GM12801 (cell line): ENCODE results near the gene RAB24.

ENCODE experiments used
- TF ChIP-seq, protein P1 (sequence below): IDR thresholded peaks from one replicate; pipeline ENCODE4 v1.5.1; 2011; ENCODE audit warnings: control low read depth; ENCODE audit not compliant: insufficient read length; ENCODE audit errors: extremely low read depth

The RAB24 gene

DNA sequence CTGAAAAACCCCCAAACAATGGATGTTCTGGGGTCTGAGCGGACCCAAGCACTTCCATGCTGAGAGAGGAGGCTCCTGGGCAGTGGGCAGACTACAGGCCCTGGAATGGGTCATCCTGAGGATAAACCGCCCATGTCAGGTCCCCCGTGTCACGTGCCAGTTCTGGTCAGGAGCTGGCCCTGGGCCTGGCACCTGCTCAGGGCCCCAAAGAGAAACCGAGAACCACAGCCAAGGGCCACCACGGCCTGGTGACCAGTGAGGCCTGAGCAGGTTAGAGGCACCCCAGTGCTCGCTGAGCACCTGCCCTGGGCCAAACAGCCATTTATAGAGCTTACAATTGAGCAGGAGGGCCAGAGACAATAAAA is 32.2 kb upstream of the RAB24 start:
- TF ChIP-seq, protein P1, sequence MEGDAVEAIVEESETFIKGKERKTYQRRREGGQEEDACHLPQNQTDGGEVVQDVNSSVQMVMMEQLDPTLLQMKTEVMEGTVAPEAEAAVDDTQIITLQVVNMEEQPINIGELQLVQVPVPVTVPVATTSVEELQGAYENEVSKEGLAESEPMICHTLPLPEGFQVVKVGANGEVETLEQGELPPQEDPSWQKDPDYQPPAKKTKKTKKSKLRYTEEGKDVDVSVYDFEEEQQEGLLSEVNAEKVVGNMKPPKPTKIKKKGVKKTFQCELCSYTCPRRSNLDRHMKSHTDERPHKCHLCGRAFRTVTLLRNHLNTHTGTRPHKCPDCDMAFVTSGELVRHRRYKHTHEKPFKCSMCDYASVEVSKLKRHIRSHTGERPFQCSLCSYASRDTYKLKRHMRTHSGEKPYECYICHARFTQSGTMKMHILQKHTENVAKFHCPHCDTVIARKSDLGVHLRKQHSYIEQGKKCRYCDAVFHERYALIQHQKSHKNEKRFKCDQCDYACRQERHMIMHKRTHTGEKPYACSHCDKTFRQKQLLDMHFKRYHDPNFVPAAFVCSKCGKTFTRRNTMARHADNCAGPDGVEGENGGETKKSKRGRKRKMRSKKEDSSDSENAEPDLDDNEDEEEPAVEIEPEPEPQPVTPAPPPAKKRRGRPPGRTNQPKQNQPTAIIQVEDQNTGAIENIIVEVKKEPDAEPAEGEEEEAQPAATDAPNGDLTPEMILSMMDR, result no peak

DNA sequence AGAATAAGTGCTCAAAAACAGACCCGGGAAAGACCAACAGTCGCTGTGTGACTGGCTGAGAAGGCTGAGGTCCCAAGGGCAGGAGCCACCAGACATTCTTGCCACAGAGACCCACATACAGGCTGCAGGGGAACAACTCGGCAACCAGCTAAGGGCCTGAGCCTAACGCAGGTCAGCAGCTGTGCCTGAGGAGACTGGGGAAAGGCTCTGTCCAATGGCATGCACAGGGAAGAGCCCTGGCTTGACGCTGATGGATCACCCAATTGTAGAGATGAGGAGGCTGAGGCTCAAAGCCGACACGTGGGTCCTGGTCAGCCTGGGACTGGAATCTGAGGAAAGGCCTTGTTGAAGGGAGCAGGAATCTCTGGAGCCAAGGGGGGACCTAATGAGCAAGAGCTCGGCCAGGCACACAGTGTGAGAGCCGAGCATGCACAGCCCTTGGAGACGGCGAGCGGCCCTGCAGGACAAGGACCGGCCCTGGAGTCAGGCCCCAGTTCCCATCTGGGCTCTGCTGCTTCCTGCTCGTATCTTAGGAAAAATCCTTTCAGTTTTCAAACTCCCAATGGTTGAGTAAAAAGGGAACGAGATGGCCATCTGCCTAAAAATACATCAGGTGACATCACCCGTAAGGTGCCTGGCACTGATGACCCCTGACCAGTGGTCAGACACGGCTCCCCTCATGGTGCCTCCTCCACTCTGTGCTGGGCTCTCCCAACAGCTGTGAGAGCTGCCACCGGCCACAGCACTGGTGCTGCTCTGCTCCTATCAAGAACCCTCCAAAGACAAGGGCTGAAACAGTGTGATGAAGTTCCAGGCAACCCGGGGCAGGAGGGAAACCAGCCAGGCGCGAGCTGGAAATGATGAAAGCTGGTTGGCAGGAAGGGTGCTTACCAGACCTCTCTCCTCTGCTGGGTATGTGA is 31.5 kb upstream of the RAB24 start:
- TF ChIP-seq, protein P1, result no peak

DNA sequence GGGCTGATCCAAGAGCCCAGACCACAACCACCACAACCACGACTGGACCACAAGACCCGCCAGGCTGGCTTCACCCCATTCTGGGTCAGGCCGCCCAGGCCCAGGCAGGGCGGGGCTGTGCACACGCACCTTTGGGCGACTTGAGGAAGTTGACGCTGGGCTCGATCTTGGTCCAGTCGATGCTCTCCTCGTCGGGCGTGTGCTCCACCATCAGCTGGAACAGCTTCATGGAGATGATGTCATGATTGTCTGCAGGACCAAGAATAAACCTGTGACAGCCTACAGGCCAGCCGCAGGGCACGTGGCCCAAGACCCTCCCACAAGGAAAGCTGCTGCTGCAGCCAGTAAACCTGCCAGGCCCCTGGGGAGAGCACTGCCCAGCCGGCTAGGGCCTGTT is 30.6 kb upstream of the RAB24 start:
- TF ChIP-seq, protein P1, result no peak

DNA sequence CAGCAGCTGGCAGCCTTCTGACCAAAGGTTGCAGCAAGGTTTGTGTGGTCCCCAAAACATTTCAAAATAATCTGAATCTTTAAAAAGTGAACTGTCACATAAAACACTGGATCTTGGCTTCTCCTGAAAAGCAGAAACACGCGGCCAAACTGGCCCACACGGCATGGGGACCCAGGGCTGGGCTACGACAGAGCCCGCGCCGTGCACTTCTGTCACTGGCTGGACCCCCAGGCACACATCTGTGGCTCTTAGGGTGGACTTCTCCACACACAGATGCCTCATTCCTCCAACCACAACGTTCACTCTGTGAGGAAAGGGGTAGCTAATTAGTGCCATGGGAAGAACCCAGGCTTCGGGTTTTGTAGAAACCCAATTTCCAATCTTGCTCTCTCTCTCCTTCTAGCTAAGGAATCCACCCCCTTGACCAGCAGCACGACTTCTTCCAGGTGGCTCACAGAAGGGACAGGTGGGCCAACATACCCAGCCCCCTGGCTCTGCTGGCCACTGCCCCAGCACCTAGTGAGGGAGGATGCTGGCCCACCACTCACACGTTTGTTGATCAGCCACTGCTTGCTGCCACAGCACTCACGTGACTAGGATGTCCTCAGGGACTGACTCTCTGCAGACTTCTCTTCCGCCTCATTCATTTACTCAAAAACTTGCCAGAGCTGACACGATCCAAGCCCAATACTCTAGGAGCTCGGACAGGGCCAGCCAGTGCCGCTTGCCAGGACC is 30.1 kb upstream of the RAB24 start:
- TF ChIP-seq, protein P1, result no peak

DNA sequence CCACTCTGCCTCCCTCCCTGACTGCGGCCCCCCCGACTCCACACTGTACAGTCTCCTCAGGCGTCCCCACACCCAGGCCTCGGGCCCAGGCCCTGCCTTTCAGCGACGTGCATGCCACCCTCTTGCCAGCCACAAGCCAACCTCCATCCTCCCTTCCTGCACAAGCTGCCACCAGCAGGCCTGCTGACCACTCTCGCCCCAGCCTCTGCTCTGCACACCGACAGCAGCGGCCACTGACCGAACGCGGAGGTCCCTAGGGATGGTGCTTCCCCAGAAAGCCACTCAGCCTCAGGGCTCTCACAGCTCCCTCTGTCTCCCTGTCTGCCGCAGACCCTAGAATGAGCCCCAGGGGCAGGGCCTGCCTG is 29.4 kb upstream of the RAB24 start:
- TF ChIP-seq, protein P1, result no peak

DNA sequence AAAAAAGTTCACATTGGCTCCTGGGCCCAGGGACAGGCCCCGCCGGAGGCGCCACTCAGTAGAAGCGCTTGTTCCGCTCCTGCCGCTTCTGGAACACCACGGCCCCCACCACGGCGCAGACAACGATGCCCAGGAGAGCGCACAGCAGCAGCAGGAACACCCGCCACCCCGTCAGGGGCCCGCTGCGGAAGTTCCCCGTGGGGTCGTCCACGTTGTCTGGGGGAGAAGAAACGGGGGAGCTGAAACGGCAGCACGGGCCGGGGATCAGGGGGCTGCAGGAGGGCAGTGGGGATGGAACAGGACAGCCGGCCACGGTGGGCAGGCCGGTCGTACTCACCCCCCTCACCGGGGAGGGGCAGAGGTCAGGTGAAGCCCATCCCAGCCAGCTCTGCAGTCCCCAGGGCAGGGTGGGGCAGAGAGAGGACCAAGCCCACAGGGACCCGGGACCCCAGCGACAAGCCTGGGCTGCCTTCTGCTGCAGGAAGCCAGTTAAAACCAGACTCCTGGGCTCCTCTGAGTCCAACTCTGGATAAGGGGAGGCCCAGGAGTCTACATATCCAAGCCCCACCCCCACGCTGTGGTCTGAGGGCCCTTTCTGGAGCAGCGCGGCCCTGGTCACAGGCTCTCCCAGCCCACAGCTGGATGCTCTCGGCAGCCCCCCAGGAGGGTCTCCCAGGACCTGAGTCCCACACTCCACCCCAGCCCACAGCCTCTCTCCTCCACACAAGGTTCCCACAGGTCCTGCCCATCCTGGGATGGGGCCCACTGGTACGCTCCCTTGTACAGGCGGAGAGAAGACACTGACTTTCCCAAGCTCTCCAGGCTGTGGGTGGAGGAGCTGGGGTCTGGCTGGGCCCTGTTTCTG is 28.7 kb upstream of the RAB24 start:
- TF ChIP-seq, protein P1, result no peak
